ENCODE measurements around the gene ZNF48.

The ZNF48 gene

DNA sequence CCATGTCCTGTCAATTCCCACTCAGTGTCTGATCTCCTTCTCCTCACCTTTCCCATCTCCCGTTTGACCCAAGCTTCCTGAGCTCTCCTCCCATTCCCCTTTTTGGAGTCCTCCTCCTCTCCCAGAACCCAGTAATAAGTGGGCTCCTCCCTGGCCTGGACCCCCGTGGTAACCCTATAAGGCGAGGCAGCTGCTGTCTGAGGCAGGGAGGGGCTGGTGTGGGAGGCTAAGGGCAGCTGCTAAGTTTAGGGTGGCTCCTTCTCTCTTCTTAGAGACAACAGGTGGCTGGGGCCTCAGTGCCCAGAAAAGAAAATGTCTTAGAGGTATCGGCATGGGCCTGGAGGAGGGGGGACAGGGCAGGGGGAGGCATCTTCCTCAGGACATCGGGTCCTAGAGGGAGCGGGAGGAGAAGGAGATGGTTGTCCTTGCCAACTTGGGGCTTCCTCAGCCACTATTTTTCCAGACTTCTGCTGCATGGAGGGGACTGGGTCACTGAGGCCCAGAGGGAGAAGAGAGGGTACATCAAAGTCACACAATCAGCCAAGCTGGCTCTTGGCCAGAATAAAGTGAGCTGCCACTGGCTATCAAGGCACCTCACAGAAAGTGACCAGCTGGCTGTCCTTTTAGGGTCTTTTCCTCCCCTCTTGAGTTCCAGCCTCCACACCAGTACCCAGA lies 23.0 kb upstream of the ZNF48 start:
- DNase-seq (ENCODE audit: low read depth): no peak
- TF ChIP-seq, protein P1, sequence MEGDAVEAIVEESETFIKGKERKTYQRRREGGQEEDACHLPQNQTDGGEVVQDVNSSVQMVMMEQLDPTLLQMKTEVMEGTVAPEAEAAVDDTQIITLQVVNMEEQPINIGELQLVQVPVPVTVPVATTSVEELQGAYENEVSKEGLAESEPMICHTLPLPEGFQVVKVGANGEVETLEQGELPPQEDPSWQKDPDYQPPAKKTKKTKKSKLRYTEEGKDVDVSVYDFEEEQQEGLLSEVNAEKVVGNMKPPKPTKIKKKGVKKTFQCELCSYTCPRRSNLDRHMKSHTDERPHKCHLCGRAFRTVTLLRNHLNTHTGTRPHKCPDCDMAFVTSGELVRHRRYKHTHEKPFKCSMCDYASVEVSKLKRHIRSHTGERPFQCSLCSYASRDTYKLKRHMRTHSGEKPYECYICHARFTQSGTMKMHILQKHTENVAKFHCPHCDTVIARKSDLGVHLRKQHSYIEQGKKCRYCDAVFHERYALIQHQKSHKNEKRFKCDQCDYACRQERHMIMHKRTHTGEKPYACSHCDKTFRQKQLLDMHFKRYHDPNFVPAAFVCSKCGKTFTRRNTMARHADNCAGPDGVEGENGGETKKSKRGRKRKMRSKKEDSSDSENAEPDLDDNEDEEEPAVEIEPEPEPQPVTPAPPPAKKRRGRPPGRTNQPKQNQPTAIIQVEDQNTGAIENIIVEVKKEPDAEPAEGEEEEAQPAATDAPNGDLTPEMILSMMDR (conservative IDR thresholded peaks at IDR 0.05; ENCODE audit: low read depth, low read length): no peak
- no peak overlapping the region for H3K4me3 ChIP-seq (ENCODE audit: low read depth, low read length)

DNA sequence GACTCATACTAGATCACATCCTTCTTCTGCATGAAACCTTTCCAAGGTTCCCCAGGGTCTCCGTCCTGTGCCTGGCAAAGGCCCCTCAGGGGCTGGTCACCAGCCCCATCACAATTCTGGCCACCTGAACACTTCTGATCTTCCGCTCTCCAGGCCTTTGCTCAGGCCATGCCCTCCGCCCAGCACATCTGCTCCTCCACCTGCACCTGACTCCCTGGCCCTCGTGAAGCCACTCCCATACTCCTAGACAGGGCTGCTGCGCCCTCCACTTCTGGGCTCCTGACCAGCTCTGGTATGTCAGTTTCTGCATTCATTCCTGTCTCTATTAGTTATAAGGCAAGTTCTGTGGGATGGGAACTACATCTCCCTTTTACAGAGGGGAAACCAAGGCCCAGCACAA lies 22.5 kb upstream of the ZNF48 start:
- DNase-seq (ENCODE audit: low read depth): no peak
- no peak overlapping the region for H3K4me3 ChIP-seq (ENCODE audit: low read depth, low read length)
- TF ChIP-seq, protein P1 (conservative IDR thresholded peaks at IDR 0.05; ENCODE audit: low read depth, low read length): no peak

DNA sequence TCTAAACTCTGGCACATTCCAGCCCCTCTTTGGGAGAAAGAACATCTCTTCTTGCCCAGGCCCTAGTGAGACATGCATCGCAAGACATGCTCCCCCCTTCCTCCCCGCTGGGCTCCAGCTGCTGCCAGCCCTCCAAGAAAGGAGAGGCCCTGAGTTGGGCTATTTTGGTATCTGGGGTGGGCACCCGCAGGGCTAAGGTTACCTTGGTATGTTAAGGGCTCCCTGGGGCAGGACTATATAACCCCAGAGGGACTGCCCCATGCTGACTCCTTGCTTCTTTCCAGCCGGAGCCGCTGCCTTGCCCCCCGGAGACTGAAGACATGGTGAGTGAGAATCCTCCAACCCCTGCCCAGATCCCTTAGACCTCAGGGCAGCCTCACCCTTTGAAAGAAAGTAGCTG lies 20.7 kb upstream of the ZNF48 start, which contains the start of gene MYL11:
Gene MYL11 (plus strand): TSS at position 265 of the 400 bp plus-strand sequence. CDS start 56 bp downstream, at position 321.
- no peak for DNase-seq (ENCODE audit: low read depth)
- TF ChIP-seq, protein P1 (conservative IDR thresholded peaks at IDR 0.05; ENCODE audit: low read depth, low read length): no peak
- no peak within 1 kb of the TSS for H3K4me3 ChIP-seq (ENCODE audit: low read depth, low read length)

GRCh38 chr16:30375864-30376263 lies 19.4 kb upstream of the ZNF48 start:
- TF ChIP-seq, protein P1 (conservative IDR thresholded peaks at IDR 0.05; ENCODE audit: low read depth, low read length): no peak
- no peak for DNase-seq (ENCODE audit: low read depth)
- H3K4me3 ChIP-seq (ENCODE audit: low read depth, low read length): no peak overlapping the region

GRCh38 chr16:30376461-30376902 lies 18.7 kb upstream of the ZNF48 start:
- TF ChIP-seq, protein P1 (conservative IDR thresholded peaks at IDR 0.05; ENCODE audit: low read depth, low read length): no peak
- no peak for DNase-seq (ENCODE audit: low read depth)
- no peak overlapping the region for H3K4me3 ChIP-seq (ENCODE audit: low read depth, low read length)

DNA sequence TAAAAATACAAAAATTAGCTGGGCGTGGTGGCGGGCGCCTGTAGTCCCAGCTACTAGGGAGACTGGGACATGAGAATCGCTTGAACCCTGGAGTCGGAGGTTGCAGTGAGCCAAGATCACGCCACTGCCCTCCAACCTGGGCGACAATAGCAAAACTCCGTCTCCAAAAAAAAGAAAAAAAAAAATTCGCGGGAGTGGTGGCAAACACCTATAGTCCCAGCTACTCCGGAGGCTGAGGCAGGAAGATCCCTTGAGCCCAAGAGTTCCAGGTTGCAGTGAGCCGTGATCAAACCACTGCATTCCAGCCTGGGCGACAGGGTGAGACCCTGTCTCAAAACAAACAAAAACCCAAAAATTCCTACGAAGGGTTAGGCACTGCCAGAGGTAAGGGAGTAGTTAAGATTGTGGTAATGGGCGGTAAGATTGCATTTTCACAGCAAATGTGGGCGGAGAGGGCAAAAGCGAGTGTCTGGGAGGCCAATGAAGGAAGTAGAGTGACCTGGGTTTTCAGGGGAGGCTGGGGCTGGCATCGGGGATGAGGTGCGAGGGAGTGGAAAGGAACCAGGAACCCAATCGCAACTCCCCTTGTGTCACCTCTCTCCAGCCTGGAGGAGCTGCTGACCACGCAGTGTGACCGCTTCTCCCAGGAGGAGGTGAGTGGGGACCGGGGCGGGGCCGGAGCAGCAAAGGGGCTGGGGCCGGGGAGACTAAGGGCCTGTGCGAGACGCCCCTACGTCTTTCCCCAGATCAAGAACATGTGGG lies 18.0 kb upstream of the ZNF48 start:
- TF ChIP-seq, protein P1 (conservative IDR thresholded peaks at IDR 0.05; ENCODE audit: low read depth, low read length): no peak
- no peak for DNase-seq (ENCODE audit: low read depth)
- H3K4me3 ChIP-seq (ENCODE audit: low read depth, low read length): peak overlapping the region; percentile 76
